GM23338 (cell line): ENCODE data around the gene CCDC146. TPM values are rescaled to one million over a fixed set of nuclear protein-coding genes. Genes with fewer than 3 reads are reported as not detected.

Source experiments
- ATAC-seq: fragments of 200-7000 bp; cut with Tn5 transposase; 3 replicates; pipeline ENCODE4 v1.9.1; 2020
- DNase-seq: peaks from one replicate; pipeline ENCODE4 v3.0.0-alpha.2; 2015; ENCODE audit warnings: low spot score
- H2AFZ ChIP-seq: fragments of 200-600 bp; sonication (generic); 2 replicates; pipeline ENCODE4 v1.8.0; 2016; ENCODE audit warnings: antibody characterized with exemption, mild to moderate bottlenecking, moderate library complexity
- H3F3A ChIP-seq: fragments of 200-600 bp; sonication (generic); replicated peaks from 2 replicates; pipeline ENCODE4 v1.8.0; 2017; ENCODE audit warnings: antibody characterized with exemption, mixed run types, low read depth
- H3K27ac ChIP-seq: fragments of 200-600 bp; sonication (generic); 2 replicates; pipeline ENCODE4 v1.6.1; 2016; ENCODE audit warnings: low read depth
- H3K27me3 ChIP-seq: fragments of 200-600 bp; sonication (generic); 2 replicates; pipeline ENCODE4 v1.8.0; 2016; ENCODE audit warnings: mild to moderate bottlenecking, mixed run types, moderate library complexity; ENCODE audit not compliant: insufficient read depth
- H3K36me3 ChIP-seq: fragments of 200-600 bp; sonication (generic); 2 replicates; pipeline ENCODE4 v1.8.0; 2016; ENCODE audit warnings: mild to moderate bottlenecking; ENCODE audit not compliant: insufficient read depth
- H3K4me1 ChIP-seq: fragments of 200-600 bp; sonication (generic); 2 replicates; pipeline ENCODE4 v1.8.0; 2016; ENCODE audit warnings: mild to moderate bottlenecking, moderate library complexity; ENCODE audit not compliant: insufficient read depth
- H3K4me2 ChIP-seq: fragments of 200-600 bp; sonication (generic); 2 replicates; pipeline ENCODE4 v1.7.1; 2017; ENCODE audit warnings: mixed run types
- H3K4me3 ChIP-seq: fragments of 200-600 bp; sonication (generic); 2 replicates; pipeline ENCODE4 v1.6.1; 2016; ENCODE audit warnings: mixed run types
- H3K79me2 ChIP-seq: fragments of 200-600 bp; sonication (generic); replicated peaks from 2 replicates; pipeline ENCODE4 v1.8.0; 2017; ENCODE audit warnings: mild to moderate bottlenecking; ENCODE audit not compliant: insufficient read depth
- H3K9me2 ChIP-seq: fragments of 200-600 bp; sonication (generic); 2 replicates; pipeline ENCODE4 v1.8.0; 2017; ENCODE audit not compliant: insufficient read depth
- H4K20me1 ChIP-seq: fragments of 200-600 bp; sonication (generic); replicated peaks from 2 replicates; pipeline ENCODE4 v1.8.0; 2017; ENCODE audit warnings: mild to moderate bottlenecking; ENCODE audit not compliant: insufficient read depth
- H3K27ac Mint-ChIP-seq: 2 replicates; pipeline ENCODE4 v1.8.0; 2020; ENCODE audit warnings: inconsistent platforms, mild to moderate bottlenecking, moderate library complexity, mixed read lengths
- H3K27me3 Mint-ChIP-seq: 3 replicates; pipeline ENCODE4 v1.8.0; 2022; ENCODE audit warnings: low read depth, mild to moderate bottlenecking, moderate library complexity, mixed read lengths, inconsistent platforms; ENCODE audit not compliant: insufficient read depth, poor library complexity
- H3K36me3 Mint-ChIP-seq: 3 replicates; pipeline ENCODE4 v1.8.0; 2021; ENCODE audit warnings: low read depth, mild to moderate bottlenecking, inconsistent platforms, moderate library complexity, mixed read lengths
- H3K4me1 Mint-ChIP-seq: 3 replicates; pipeline ENCODE4 v1.8.0; 2020; ENCODE audit warnings: mild to moderate bottlenecking, inconsistent platforms, mixed read lengths
- H3K4me3 Mint-ChIP-seq: 3 replicates; pipeline ENCODE4 v1.8.0; 2021; ENCODE audit warnings: moderate library complexity, mild to moderate bottlenecking, inconsistent platforms, mixed read lengths
- H3K9me3 Mint-ChIP-seq: 3 replicates; pipeline ENCODE4 v1.8.0; 2020; ENCODE audit warnings: moderate library complexity, mild to moderate bottlenecking, inconsistent platforms, mixed read lengths
- CTCF ChIP-seq, 2 experiments: fragments of 200-600 bp in 1 of 2; sonication (generic) in 1 of 2; conservative IDR thresholded peaks; 2 replicates each; pipeline versions ENCODE4 v1.5.1 to v1.6.1; 2016 to 2017; ENCODE audit warnings: antibody characterized with exemption in 2 of 2, low read depth in 2 of 2, mild to moderate bottlenecking in 2 of 2, moderate library complexity in 1 of 2
- EZH2 ChIP-seq: fragments of 200-600 bp; sonication (generic); IDR thresholded peaks from one replicate; pipeline ENCODE4 v1.8.0; 2017; ENCODE audit warnings: antibody characterized with exemption, mild to moderate bottlenecking, low read depth; ENCODE audit not compliant: unreplicated experiment
- EZH2phosphoT487 ChIP-seq: fragments of 200-600 bp; sonication (generic); IDR thresholded peaks from one replicate; pipeline ENCODE4 v1.8.1; 2018; ENCODE audit warnings: antibody characterized with exemption; ENCODE audit not compliant: unreplicated experiment
- JUNB ChIP-seq: IDR thresholded peaks from one replicate; pipeline ENCODE4 v1.6.1; 2016; ENCODE audit warnings: antibody characterized with exemption; ENCODE audit not compliant: unreplicated experiment
- NANOG ChIP-seq: IDR thresholded peaks from 2 replicates; pipeline ENCODE4 v1.6.1; 2016; ENCODE audit warnings: antibody characterized with exemption, borderline replicate concordance
- POLR2AphosphoS5 ChIP-seq: IDR thresholded peaks from 2 replicates; pipeline ENCODE4 v1.6.1; 2016; ENCODE audit warnings: antibody characterized with exemption, low read depth
- STAT1 ChIP-seq: IDR thresholded peaks from one replicate; pipeline ENCODE4 v1.6.1; 2016; ENCODE audit warnings: antibody characterized with exemption; ENCODE audit not compliant: unreplicated experiment
- ZNF114 ChIP-seq: fragments of 250-450 bp; sonication (Bioruptor Pico); IDR thresholded peaks from 2 replicates; pipeline ENCODE4 v1.5.0; 2020; ENCODE audit warnings: mild to moderate bottlenecking, moderate library complexity
- ZNF331 ChIP-seq: fragments of 250-450 bp; sonication (Bioruptor Pico); IDR thresholded peaks from 2 replicates; pipeline ENCODE4 v1.5.0; 2020; ENCODE audit warnings: low read depth, mild to moderate bottlenecking, moderate library complexity
- polyA plus RNA-seq: library from polyadenylated mRNA; unstranded; fragments of >200 nt; fragmentation: Nextera tagmentation; extraction: Ambion mirVana; gene quantifications from 2 replicates; pipeline ENCODE4 v1.2.1, GENCODE V29; 2016
- total RNA-seq: library from RNA; depleted of rRNA; stranded (reverse); fragments of >200 nt; shearing (Covaris generic); gene quantifications from 2 replicates; pipeline ENCODE4 v1.2.3, GENCODE V29; 2014
- TF ChIP-seq, protein P1 (sequence below): IDR thresholded peaks from one replicate; pipeline ENCODE4 v1.6.1; 2018; ENCODE audit warnings: antibody characterized with exemption; ENCODE audit not compliant: unreplicated experiment
- TF ChIP-seq, protein P2 (sequence below): IDR thresholded peaks from 2 replicates; pipeline ENCODE4 v1.6.1; 2016; ENCODE audit warnings: antibody characterized with exemption
- TF ChIP-seq, protein P3 (sequence below): fragments of 250-450 bp; sonication (Bioruptor Pico); IDR thresholded peaks from 2 replicates; pipeline ENCODE4 v1.5.0; 2020; ENCODE audit warnings: mild to moderate bottlenecking, moderate library complexity

CCDC146 gene
- total and polyA plus RNA-seq, 2 experiments from 2014 or later, result 0.35 to 0.74 TPM

DNA sequence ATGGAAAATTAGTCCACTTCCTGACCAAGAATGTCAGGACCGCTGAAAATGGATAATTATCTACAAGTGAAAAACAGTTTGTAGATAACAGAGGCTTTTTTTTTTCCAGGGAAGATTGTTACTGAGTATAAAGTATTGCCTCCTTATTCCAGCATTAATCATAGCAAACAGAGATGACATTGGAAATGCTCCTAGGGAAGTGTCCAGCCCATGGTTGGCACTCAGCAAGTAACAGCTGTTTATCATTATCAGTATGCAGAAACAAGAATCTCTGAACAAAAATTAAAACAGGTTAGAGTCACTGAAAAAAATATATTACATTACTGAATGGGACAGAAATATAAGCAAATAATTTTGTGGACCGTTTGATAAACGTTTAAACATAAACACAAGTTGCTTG lies 62.6 kb downstream of the CCDC146 start:
- H3K79me2 ChIP-seq, result no peaks in the 10 kb centered on the region
- no peak overlapping the region for H3K27ac ChIP-seq
- H3K27me3 Mint-ChIP-seq, result peaks cover 2% of the 10 kb centered on the region
- H2AFZ ChIP-seq, result no peak overlapping the region
- no peaks in the 10 kb centered on the region for H3F3A ChIP-seq
- no peaks in the 10 kb centered on the region for H3K9me2 ChIP-seq
- no peaks in the 10 kb centered on the region for H3K9me3 Mint-ChIP-seq
- no peak for ATAC-seq
- DNase-seq, result no peak
- no peaks in the 10 kb centered on the region for H3K4me1 ChIP-seq
- H3K27me3 ChIP-seq, result no peaks in the 10 kb centered on the region
- H3K4me1 Mint-ChIP-seq, result no peaks in the 10 kb centered on the region
- no peaks in the 10 kb centered on the region for H4K20me1 ChIP-seq
- no peak overlapping the region for H3K27ac Mint-ChIP-seq
- TF ChIP-seq, protein P1, sequence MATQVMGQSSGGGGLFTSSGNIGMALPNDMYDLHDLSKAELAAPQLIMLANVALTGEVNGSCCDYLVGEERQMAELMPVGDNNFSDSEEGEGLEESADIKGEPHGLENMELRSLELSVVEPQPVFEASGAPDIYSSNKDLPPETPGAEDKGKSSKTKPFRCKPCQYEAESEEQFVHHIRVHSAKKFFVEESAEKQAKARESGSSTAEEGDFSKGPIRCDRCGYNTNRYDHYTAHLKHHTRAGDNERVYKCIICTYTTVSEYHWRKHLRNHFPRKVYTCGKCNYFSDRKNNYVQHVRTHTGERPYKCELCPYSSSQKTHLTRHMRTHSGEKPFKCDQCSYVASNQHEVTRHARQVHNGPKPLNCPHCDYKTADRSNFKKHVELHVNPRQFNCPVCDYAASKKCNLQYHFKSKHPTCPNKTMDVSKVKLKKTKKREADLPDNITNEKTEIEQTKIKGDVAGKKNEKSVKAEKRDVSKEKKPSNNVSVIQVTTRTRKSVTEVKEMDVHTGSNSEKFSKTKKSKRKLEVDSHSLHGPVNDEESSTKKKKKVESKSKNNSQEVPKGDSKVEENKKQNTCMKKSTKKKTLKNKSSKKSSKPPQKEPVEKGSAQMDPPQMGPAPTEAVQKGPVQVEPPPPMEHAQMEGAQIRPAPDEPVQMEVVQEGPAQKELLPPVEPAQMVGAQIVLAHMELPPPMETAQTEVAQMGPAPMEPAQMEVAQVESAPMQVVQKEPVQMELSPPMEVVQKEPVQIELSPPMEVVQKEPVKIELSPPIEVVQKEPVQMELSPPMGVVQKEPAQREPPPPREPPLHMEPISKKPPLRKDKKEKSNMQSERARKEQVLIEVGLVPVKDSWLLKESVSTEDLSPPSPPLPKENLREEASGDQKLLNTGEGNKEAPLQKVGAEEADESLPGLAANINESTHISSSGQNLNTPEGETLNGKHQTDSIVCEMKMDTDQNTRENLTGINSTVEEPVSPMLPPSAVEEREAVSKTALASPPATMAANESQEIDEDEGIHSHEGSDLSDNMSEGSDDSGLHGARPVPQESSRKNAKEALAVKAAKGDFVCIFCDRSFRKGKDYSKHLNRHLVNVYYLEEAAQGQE, result no peak
- TF ChIP-seq ZNF331 (CRISPR knock-in tag), result no peak
- TF ChIP-seq NANOG, result no peak
- TF ChIP-seq, protein P2, sequence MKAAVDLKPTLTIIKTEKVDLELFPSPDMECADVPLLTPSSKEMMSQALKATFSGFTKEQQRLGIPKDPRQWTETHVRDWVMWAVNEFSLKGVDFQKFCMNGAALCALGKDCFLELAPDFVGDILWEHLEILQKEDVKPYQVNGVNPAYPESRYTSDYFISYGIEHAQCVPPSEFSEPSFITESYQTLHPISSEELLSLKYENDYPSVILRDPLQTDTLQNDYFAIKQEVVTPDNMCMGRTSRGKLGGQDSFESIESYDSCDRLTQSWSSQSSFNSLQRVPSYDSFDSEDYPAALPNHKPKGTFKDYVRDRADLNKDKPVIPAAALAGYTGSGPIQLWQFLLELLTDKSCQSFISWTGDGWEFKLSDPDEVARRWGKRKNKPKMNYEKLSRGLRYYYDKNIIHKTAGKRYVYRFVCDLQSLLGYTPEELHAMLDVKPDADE, result no peak
- TF ChIP-seq ZNF114 (CRISPR knock-in tag), result no peak
- TF ChIP-seq POLR2AphosphoS5, result no peak
- TF ChIP-seq CTCF (conservative IDR thresholded peaks at IDR 0.05; ENCODE audit: low read depth in 2 of 2), result no peak
- no peak for TF ChIP-seq EZH2phosphoT487
- TF ChIP-seq EZH2, result no peak
- TF ChIP-seq JUNB, result no peak
- TF ChIP-seq STAT1, result no peak
- TF ChIP-seq, protein P3, sequence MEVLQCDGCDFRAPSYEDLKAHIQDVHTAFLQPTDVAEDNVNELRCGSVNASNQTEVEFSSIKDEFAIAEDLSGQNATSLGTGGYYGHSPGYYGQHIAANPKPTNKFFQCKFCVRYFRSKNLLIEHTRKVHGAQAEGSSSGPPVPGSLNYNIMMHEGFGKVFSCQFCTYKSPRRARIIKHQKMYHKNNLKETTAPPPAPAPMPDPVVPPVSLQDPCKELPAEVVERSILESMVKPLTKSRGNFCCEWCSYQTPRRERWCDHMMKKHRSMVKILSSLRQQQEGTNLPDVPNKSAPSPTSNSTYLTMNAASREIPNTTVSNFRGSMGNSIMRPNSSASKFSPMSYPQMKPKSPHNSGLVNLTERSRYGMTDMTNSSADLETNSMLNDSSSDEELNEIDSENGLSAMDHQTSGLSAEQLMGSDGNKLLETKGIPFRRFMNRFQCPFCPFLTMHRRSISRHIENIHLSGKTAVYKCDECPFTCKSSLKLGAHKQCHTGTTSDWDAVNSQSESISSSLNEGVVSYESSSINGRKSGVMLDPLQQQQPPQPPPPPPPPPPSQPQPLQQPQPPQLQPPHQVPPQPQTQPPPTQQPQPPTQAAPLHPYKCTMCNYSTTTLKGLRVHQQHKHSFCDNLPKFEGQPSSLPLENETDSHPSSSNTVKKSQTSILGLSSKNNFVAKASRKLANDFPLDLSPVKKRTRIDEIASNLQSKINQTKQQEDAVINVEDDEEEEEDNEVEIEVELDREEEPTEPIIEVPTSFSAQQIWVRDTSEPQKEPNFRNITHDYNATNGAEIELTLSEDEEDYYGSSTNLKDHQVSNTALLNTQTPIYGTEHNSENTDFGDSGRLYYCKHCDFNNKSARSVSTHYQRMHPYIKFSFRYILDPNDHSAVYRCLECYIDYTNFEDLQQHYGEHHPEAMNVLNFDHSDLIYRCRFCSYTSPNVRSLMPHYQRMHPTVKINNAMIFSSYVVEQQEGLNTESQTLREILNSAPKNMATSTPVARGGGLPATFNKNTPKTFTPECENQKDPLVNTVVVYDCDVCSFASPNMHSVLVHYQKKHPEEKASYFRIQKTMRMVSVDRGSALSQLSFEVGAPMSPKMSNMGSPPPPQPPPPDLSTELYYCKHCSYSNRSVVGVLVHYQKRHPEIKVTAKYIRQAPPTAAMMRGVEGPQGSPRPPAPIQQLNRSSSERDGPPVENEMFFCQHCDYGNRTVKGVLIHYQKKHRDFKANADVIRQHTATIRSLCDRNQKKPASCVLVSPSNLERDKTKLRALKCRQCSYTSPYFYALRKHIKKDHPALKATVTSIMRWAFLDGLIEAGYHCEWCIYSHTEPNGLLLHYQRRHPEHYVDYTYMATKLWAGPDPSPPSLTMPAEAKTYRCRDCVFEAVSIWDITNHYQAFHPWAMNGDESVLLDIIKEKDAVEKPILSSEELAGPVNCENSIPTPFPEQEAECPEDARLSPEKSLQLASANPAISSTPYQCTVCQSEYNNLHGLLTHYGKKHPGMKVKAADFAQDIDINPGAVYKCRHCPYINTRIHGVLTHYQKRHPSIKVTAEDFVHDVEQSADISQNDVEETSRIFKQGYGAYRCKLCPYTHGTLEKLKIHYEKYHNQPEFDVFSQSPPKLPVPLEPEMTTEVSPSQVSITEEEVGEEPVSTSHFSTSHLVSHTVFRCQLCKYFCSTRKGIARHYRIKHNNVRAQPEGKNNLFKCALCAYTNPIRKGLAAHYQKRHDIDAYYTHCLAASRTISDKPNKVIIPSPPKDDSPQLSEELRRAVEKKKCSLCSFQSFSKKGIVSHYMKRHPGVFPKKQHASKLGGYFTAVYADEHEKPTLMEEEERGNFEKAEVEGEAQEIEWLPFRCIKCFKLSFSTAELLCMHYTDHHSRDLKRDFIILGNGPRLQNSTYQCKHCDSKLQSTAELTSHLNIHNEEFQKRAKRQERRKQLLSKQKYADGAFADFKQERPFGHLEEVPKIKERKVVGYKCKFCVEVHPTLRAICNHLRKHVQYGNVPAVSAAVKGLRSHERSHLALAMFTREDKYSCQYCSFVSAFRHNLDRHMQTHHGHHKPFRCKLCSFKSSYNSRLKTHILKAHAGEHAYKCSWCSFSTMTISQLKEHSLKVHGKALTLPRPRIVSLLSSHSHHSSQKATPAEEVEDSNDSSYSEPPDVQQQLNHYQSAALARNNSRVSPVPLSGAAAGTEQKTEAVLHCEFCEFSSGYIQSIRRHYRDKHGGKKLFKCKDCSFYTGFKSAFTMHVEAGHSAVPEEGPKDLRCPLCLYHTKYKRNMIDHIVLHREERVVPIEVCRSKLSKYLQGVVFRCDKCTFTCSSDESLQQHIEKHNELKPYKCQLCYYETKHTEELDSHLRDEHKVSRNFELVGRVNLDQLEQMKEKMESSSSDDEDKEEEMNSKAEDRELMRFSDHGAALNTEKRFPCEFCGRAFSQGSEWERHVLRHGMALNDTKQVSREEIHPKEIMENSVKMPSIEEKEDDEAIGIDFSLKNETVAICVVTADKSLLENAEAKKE (CRISPR knock-in tag), result no peak
- H3K36me3 ChIP-seq, result no peaks in the 10 kb centered on the region
- H3K4me3 Mint-ChIP-seq, result no peak overlapping the region
- no peaks in the 10 kb centered on the region for H3K36me3 Mint-ChIP-seq
- H3K4me3 ChIP-seq, result no peak overlapping the region
- H3K4me2 ChIP-seq, result no peak overlapping the region
